HG03469 (cell line): Measurements from ENCODE around the gene RNU7-1.
"Not testable (repeated sequence)": the region's sequence is repeated elsewhere in the genome, so short reads cannot be mapped to it uniquely, and the experiment has no call there.

Source experiments
- ATAC-seq: cut with Tn5 transposase; IDR thresholded peaks from one replicate; pipeline ENCODE4 v1.9.1; 2021; ENCODE audit warnings: mild to moderate bottlenecking, moderate library complexity, moderate number of reproducible peaks; ENCODE audit not compliant: unreplicated experiment

The RNU7-1 gene

DNA sequence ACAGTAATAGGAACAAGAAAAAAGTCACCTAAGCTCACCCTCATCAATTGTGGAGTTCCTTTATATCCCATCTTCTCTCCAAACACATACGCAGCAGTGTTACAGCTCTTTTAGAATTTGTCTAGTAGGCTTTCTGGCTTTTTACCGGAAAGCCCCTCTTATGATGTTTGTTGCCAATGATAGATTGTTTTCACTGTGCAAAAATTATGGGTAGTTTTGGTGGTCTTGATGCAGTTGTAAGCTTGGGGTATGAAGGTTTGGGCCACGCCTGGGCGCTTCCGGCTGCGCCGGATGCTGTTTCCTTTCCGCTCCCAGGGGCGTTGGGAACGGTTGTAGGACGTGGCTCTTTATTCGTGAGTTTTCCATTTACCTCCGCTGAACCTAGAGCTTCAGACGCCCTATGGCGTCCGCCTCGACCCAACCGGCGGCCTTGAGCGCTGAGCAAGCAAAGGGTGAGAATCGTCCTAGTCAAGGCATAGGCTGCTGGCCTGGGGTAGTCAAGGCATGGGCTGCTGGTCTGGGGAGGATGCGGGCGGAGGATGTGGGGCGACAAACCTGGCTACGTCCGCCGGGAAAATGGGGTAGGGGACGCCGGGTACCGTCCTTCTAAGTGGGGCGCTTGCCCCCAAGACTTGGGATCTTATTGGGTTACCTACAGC, at the start of gene RNU7-1, which contains the start of gene C12orf57:
Gene RNU7-1 (plus strand): TSS at position 95 of the 659 bp plus-strand sequence.
Gene C12orf57 (plus strand): TSS at position 301 of the 659 bp plus-strand sequence. CDS start 100 bp downstream, at position 401.
- ATAC-seq = peak; percentile 28

GRCh38 chr12:6894321-6894720, 49.3 kb upstream of the RNU7-1 start:
- ATAC-seq = no peak

DNA sequence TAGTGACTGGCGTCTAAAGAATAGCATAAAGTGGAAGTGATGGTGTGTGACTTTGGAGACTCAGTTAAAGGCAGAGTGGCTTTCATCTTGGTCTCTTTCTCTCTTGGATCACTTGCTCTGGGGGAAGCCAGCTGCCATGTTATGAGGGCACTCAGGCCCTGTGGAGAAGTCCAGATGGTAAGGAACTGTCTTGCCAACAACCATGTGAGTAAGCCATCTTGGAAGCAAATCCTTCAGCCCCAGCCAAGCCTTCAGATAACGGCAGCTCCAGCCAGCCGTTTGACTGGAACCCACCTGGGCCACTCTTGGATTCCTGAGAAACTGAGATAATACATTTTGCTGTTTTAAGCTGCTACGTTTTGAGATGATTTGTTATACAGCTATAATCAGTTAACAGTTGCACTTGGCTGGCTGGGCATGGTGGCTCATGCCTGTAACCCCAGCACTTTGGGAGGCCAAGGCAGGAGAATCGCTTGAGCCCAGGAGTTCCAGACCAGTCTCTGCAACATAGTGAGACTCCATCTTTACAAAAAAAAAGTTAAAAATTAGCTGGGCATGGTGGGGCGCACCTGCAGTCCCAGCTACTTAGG, 46.7 kb upstream of the RNU7-1 start:
- ATAC-seq = no peak

DNA sequence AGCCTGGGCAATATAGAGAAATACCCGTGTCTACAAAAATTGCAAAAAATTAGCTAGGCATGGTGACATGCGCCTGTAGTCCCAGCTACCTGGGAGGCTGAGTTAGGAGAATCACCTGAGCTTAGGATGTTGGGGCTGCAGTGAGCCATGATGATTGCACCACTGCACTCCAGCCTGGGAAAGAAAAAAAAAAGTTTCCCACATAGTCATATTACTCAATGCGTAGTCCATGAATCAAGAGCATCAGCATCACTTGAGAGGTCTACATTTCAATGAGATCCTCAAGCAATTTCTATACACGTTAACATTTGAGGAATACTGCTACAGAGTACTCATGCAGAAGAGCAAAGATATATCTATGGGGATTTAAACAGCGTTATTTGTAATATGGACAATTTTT, 44.2 kb upstream of the RNU7-1 start:
- no peak for ATAC-seq

DNA sequence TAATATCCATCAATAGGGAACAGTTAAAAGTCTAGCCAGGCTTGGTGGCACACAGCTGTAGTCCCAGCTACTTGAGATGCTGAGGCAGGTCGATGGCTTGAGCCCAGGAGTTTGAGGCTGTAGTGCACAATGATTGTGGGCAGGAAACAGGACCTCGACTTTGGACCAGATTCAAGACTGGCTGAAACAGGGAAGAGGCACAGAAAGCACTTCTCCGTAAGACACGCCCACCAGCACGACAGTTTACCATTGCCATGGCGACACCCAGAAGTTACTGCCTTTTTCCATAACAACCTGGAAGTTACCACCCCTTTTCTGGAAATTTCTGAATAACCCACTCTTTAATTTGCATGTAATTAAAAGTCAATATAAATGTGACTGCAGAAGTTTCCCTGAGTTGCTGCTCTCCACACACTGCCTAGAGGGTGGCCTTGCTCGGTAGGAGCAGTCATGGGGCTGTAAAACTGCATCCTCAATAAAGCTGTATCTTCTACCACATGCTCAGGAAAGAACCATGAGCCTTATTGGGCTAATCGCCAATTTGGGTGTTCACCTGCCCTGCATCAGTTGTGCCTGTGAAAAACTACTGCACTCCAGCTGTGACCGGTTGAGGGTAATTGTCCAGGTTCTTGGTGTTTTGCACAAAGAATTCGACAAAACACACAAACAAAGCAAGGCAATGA, 43.6 kb upstream of the RNU7-1 start:
- no peak for ATAC-seq

GRCh38 chr12:6902448-6902847, 41.2 kb upstream of the RNU7-1 start:
- ATAC-seq = no peak

DNA sequence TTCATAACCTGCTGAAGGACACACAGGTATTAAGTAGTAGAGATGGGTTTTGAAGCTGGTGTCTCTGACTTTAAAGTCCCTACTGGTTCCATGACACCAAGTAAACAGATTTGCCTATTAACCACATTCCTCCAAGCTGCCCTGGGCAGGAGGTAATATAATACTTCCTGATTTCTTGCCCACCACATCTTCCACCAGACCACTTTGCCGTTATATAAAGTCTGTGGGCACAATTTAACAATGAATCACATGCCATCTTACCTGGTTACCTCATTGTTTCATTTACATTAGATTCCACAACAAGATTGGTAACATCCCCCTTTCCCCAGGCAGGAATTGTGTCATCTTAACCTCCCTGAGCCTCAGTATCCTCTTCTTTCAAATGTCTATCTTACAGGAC, 39.9 kb upstream of the RNU7-1 start:
- no peak for ATAC-seq

DNA sequence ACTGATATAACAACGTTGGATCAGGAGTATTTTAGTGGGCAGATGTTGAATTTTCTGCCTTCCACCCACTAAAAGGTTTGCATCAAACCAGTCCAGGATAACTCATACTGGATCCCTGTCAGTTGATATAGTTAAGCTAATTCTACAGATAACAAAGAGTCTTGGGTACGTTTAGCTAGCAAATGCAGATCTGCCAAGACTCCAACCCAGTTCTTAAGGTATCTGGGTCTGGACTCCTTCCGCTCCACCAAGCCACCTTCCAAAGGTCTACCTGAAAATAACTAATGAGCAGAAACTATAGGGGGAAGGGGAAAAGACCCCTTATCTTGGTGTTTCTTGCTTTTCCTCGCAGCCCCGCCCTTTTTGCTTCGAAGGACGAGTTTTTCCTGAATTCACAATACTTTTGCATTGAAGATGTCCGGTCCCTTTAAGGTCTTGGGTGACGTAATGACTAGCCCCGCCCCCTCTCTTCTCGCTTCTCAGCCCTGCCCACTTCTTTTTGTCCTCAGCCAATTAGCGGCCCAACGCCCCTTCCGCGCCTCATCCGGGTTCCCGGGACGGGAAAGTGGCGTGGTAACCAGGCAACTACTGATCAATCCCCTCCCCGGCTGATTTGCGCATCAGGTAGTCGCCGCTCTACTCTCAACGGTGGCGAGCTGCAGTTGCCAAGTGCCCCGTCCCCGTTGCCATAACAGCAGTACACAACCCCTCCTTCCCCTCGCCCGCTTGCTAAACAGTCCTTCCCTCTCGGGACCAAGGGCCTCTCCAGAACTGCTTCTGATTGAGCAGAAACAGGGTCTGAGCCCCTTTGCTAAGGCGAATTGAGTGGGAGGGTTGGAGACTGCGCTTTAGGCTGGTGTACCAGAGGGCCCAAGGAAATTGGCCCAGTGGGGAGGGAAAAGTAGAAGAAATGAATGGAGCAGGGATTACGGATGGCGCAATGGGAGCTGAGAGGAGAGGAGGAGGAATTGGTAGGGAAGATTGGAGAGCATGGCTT, 39.0 kb upstream of the RNU7-1 start, which contains the start of gene LRRC23:
Gene LRRC23 (plus strand): TSS at position 543 of the 997 bp plus-strand sequence. CDS start 812 bp downstream, outside the sequence.
- ATAC-seq = no peak

DNA sequence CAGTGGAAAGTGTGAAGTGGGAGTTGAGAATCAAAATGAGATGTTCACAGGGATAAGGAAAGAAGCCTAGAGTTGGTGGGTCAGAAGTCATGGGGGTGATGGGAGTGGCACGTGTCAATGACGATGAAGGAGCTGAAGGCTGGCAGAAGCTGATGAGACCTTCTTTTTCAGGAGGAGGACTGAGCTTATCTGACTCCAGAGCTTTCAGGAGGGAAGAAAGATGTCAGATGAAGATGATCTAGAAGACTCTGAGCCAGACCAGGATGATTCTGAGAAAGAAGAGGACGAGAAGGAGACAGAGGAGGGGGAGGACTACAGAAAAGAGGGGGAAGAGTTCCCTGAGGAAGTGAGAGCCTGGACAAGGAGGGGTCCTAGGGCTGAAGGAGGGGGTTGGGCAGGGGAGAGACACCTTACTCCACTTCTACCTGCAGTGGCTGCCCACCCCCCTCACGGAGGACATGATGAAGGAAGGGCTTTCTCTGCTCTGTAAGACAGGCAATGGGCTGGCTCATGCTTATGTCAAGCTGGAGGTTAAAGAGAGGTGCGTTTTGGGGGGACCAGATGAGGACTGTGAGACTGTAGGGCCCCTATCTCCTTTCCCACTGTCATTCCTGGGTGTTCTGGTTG, 38.1 kb upstream of the RNU7-1 start:
- ATAC-seq = no peak

DNA sequence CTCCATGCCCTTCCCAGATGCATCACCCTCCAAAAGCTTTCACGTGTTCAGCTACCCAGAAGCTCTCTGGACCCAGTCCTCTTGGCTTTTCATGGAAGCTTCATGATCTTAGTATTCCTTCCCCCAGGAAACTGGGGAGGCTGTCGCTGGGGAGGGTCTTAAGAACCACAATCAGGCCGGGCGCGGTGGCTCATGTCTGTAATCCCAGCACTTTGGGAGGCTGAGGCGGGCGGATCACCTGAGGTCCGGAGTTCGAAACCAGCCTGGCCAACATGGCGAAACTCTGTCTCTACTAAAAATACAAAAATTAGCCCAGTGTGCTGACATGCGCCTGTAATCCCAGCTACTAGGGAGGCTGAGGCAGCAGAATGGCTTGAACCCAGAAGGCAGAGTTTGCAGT, 35.5 kb upstream of the RNU7-1 start:
- not testable (repeated sequence) for ATAC-seq

- ATAC-seq = no peak
Measured at GRCh38 chr12:6909421-6910145, 34.0 kb upstream of the RNU7-1 start.

- no peak for ATAC-seq
Measured at GRCh38 chr12:6912164-6912935, 31.3 kb upstream of the RNU7-1 start.

DNA sequence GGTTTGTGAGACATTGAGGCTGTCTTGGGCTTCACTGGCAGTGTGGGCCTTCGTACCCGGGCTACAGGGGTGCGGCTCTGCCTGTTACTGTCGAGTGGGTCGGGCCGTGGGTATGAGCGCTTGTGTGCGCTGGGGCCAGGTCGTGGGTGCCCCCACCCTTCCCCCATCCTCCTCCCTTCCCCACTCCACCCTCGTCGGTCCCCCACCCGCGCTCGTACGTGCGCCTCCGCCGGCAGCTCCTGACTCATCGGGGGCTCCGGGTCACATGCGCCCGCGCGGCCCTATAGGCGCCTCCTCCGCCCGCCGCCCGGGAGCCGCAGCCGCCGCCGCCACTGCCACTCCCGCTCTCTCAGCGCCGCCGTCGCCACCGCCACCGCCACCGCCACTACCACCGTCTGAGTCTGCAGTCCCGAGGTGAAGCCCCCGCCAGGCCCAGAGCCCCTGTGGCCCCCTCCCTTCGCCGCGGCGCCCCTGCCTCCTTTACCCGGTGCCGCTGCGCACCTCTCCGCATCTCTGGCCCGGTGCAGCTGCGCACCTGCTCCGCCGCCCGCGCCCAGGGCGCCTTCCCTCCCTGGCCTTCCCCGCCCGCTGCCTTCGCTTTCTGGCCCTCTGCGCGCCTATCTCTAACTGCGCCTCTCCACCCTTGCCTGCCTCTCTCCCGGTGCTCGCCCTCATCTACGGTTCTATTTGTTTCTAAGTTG, 29.2 kb upstream of the RNU7-1 start, which contains the start of gene ENO2:
Gene ENO2 (plus strand): TSS at position 335 of the 701 bp plus-strand sequence. CDS start 1,253 bp downstream, outside the sequence.
- ATAC-seq = no peak

DNA sequence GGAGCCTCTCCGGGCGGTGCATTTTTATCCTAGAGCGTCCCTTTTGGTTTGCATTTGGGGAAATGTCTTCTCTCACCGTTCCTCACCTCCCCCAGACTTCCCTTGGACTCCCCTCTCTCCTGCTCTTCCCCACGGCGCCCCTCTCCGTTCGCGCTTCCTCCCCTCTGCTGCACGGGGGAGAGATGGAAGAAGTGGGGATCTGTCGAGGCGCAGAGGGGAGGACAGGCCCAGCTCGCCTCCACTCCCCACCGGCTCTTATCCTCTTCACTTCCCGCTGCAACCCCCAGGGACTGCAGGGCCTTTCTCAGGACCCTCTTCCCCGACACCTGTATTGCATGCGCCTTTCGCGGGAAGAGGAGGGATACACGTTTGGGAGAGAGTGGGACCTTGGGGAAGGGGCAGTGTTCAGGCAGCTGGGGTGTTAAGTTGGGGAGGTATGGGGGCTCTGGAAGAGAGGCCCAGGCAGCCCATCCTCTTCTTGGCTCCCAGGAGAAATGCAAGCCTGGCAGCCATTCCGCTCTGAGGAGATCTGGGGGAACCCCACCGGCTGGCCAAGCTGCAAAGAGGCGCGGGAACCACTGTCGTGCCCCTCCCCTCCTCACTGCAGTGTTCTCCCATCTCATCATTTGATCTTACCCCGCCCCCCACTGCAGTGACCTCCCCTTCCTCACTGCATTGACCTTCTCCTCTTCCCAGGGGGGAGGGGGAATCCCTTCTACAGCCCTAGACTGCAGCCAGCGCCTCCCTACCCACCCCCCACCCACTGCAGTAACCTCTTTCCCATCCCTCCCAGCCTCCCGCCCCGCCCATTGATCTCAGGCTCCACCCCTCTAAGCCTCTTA, 28.4 kb upstream of the RNU7-1 start:
- no peak for ATAC-seq

DNA sequence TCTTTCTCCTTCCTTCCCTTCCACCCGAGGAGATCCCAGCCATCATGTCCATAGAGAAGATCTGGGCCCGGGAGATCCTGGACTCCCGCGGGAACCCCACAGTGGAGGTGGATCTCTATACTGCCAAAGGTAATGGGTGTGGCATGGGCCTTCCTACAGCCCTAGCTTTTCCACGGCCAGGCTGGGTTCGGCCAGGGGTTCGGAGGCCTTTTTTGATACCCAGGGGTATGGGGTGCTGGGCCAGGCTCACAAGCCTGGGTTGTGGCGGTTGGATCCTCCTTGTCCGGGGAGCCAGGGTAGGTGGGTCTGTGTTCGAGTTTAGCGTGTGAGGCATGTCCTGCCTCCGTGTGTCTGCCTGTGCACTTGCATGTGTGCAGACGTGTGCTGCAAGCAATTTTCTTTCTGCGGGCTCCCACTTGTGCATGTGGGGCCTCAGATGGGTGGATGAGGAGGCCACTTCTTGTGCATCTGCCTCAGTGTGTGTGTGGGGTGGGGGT, 27.8 kb upstream of the RNU7-1 start:
- no peak for ATAC-seq

DNA sequence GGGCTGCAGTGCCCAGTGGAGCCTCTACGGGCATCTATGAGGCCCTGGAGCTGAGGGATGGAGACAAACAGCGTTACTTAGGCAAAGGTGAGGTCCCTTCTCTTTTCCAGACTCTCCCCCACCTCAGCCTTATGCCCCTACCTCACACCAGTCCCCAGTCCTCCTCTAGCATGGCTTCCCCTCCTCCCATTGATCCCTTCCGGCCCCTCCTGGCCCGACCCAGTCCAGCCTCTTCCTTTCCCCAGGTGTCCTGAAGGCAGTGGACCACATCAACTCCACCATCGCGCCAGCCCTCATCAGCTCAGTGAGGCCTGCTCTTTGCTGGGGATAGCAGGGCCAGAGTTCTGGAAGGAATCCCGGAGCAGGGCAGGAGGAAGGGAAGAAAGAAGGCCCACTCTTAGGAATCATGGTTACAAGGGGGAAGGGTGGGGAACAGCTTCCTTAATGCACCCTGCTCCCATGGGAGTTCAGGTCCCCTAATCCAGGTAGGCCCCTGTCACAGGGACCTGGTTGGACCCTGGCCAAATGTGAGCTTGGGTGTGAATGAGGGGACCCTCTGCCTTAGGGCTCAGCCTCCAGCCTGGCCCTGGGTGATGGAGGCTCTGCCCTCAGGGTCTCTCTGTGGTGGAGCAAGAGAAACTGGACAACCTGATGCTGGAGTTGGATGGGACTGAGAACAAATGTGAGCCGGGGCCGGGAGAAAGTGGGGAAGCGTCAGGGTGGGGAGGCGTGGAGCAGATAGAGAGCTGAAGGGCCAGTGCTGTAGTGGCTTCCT, 27.0 kb upstream of the RNU7-1 start:
- no peak for ATAC-seq
